ENCODE measurements around the gene COA8. TPM values are rescaled to one million over a fixed set of nuclear protein-coding genes. Genes with fewer than 3 reads are reported as not detected.
A peak's percentile ranks its signal among the peaks of the same experiment; 100 is the strongest.

COA8 gene
- total RNA-seq, 1 experiment from 2014 or later: 62.3 TPM

- ChIA-PET POLR2A (ENCODE audit: unreplicated experiment) (no interaction called here), CTCF (interaction anchor here (1.4 kb wide), 1 partner anchor 21 kb away, joined by 7 read pairs; no protein-coding TSS in a partner anchor)
- no peak for DNase-seq
- intact Hi-C loops (cut with micrococcal nuclease): no loop called here
- no peak for ATAC-seq
- Histone ChIP-seq H3K4me1 (ENCODE audit: insufficient read depth, low read length) (peaks cover 47% of the 10 kb centered on the region), H3K9me2 (replicated peaks; ENCODE audit: low read length) (no peaks in the 10 kb centered on the region), H3K4me2 (ENCODE audit: low read length) (peak overlapping the region; percentile 21), H3K27ac (ENCODE audit: low read length) (peak overlapping the region; percentile 96), H3K36me3 (ENCODE audit: low read depth, low read length) (no peaks in the 10 kb centered on the region), H4K20me1 (ENCODE audit: low read length) (no peaks in the 10 kb centered on the region), H3F3A (ENCODE audit: low read length, unreplicated experiment) (no peaks in the 10 kb centered on the region), H3K9me3 (ENCODE audit: low read length) (no peaks in the 10 kb centered on the region), H3K4me3 (ENCODE audit: low read length) (no peak overlapping the region), H2AFZ (ENCODE audit: low read length) (no peak overlapping the region), H3K79me2 (ENCODE audit: low read length) (no peaks in the 10 kb centered on the region), H3K27me3 (ENCODE audit: low read length) (no peaks in the 10 kb centered on the region), H3K9ac (ENCODE audit: low read length) (peak overlapping the region; percentile 62; the same call in 1 of the 2 replicates)
- TF ChIP-seq EZH2phosphoT487 (IDR thresholded peaks at IDR 0.05; ENCODE audit: borderline replicate concordance, low read length) (no peak), EZH2 (IDR thresholded peaks at IDR 0.05; ENCODE audit: low read length, unreplicated experiment) (no peak)
- TF ChIP-seq, protein P1, sequence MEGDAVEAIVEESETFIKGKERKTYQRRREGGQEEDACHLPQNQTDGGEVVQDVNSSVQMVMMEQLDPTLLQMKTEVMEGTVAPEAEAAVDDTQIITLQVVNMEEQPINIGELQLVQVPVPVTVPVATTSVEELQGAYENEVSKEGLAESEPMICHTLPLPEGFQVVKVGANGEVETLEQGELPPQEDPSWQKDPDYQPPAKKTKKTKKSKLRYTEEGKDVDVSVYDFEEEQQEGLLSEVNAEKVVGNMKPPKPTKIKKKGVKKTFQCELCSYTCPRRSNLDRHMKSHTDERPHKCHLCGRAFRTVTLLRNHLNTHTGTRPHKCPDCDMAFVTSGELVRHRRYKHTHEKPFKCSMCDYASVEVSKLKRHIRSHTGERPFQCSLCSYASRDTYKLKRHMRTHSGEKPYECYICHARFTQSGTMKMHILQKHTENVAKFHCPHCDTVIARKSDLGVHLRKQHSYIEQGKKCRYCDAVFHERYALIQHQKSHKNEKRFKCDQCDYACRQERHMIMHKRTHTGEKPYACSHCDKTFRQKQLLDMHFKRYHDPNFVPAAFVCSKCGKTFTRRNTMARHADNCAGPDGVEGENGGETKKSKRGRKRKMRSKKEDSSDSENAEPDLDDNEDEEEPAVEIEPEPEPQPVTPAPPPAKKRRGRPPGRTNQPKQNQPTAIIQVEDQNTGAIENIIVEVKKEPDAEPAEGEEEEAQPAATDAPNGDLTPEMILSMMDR (conservative IDR thresholded peaks at IDR 0.05; ENCODE audit: low read depth, low read length): no peak
- BruUV-seq (replicated peaks): no TSS peak
These were observed 20.8 kb upstream of the COA8 start for GRCh38 chr14:103541709-103542604.

DNA sequence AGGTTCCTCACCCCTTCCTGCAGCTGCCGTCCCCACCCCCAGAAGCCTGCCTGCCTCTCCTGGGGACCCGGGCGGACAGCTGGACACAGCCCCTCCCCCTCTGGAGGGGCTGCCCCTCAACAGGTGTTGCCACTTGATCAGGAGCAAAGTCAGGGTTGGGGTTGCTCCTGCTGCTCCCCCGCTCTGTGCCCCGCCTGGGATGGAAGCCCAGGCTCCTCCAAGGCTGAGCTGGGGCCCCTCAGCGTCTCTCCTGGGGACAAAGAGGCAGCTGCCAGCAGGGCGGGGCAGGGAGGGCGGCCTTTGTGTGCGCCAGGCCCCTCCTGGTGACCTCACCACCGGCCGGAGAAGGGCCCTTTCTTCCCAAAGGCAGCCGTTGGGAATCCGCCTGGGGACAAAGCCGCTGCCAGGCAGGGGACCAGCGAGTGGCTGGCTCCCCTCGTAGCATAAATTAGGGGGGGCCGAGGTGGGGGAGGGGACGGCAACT lies 20.1 kb upstream of the COA8 start:
- Histone ChIP-seq H3K36me3 (ENCODE audit: low read depth, low read length) (no peaks in the 10 kb centered on the region), H3K9me2 (replicated peaks; ENCODE audit: low read length) (no peaks in the 10 kb centered on the region), H3F3A (ENCODE audit: low read length, unreplicated experiment) (no peaks in the 10 kb centered on the region), H4K20me1 (ENCODE audit: low read length) (no peaks in the 10 kb centered on the region), H3K27me3 (ENCODE audit: low read length) (no peaks in the 10 kb centered on the region), H3K9ac (ENCODE audit: low read length) (no peak overlapping the region), H2AFZ (ENCODE audit: low read length) (no peak overlapping the region), H3K4me1 (ENCODE audit: insufficient read depth, low read length) (peaks cover 47% of the 10 kb centered on the region), H3K4me3 (ENCODE audit: low read length) (no peak overlapping the region), H3K79me2 (ENCODE audit: low read length) (no peaks in the 10 kb centered on the region), H3K9me3 (ENCODE audit: low read length) (no peaks in the 10 kb centered on the region), H3K4me2 (ENCODE audit: low read length) (peak overlapping the region; percentile 21; the same call in 1 of the 2 replicates), H3K27ac (ENCODE audit: low read length) (peak overlapping the region; percentile 96)
- ATAC-seq: peak; percentile 6; the same call in 1 of the 2 replicates
- TF ChIP-seq EZH2 (IDR thresholded peaks at IDR 0.05; ENCODE audit: low read length, unreplicated experiment): no peak
- TF ChIP-seq, protein P1 (conservative IDR thresholded peaks at IDR 0.05; ENCODE audit: low read depth, low read length): no peak
- no peak for TF ChIP-seq EZH2phosphoT487 (IDR thresholded peaks at IDR 0.05; ENCODE audit: borderline replicate concordance, low read length)
- ChIA-PET CTCF (no interaction called here), POLR2A (ENCODE audit: unreplicated experiment) (no interaction called here)
- DNase-seq: no peak
- no TSS peak for BruUV-seq (replicated peaks)
- intact Hi-C loops (cut with micrococcal nuclease): no loop called here

GRCh38 chr14:103543140-103543539 lies 19.6 kb upstream of the COA8 start:
- H3K4me1 ChIP-seq (ENCODE audit: insufficient read depth, low read length): peaks cover 47% of the 10 kb centered on the region
- H3K9ac ChIP-seq (ENCODE audit: low read length): no peak overlapping the region
- ChIA-PET CTCF (no interaction called here), POLR2A (ENCODE audit: unreplicated experiment) (no interaction called here)
- DNase-seq (no peak), ATAC-seq (no peak)
- H3K9me3 ChIP-seq (ENCODE audit: low read length): no peaks in the 10 kb centered on the region
- no TSS peak for BruUV-seq (replicated peaks)
- H3F3A ChIP-seq (ENCODE audit: low read length, unreplicated experiment): no peaks in the 10 kb centered on the region
- H2AFZ ChIP-seq (ENCODE audit: low read length): no peak overlapping the region
- TF ChIP-seq EZH2 (IDR thresholded peaks at IDR 0.05; ENCODE audit: low read length, unreplicated experiment) (no peak), EZH2phosphoT487 (IDR thresholded peaks at IDR 0.05; ENCODE audit: borderline replicate concordance, low read length) (no peak)
- TF ChIP-seq, protein P1 (conservative IDR thresholded peaks at IDR 0.05; ENCODE audit: low read depth, low read length): no peak
- H3K4me2 ChIP-seq (ENCODE audit: low read length): no peak overlapping the region
- H3K79me2 ChIP-seq (ENCODE audit: low read length): no peaks in the 10 kb centered on the region
- H3K9me2 ChIP-seq (replicated peaks; ENCODE audit: low read length): no peaks in the 10 kb centered on the region
- H3K4me3 ChIP-seq (ENCODE audit: low read length): no peak overlapping the region
- no peaks in the 10 kb centered on the region for H4K20me1 ChIP-seq (ENCODE audit: low read length)
- intact Hi-C loops (cut with micrococcal nuclease): no loop called here
- H3K27me3 ChIP-seq (ENCODE audit: low read length): no peaks in the 10 kb centered on the region
- H3K27ac ChIP-seq (ENCODE audit: low read length): no peak overlapping the region
- no peaks in the 10 kb centered on the region for H3K36me3 ChIP-seq (ENCODE audit: low read depth, low read length)

Measured in PC-3 (cell line).